ENCODE measurements around the gene STX8.

DNA sequence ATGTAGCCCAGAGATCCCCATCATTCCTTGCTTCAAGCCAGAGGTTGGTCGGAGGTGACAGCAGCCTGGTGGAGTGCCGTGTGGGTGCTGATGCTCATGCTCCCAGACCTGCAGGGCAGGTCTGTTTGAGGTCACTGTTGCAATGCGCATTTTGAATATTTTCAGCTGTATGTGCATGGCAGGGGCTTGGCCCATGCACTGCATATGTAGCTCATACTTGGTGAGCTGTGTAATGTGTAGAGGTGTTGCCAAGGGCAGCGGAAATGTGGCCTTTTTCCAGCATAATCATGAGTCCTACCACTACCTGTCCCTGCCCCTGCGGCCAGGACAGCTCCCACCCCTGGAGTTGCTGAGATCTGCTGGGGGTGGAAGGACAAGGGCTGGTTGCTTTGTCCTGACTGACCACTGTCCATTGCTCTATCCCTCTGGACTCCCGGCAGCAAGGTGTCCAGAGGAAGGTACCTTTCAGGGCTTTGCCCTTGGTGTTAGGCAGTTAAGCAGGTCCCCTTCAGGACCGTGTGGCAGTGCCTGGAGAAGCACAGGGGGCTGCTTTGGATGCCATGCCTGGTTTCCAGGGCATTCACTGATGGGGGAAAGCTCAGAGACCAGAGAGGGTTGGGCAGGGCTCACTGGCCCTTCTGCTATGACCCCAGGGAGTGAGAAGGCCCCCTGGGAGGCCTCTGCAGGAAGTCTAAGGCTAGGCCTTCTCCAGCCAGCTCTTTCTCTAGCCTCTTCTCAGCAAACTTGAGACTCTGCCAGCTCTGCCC lies 339.2 kb downstream of the STX8 start:
- no peak for TF ChIP-seq GLIS3 (CRISPR knock-in tag; IDR thresholded peaks at IDR 0.05)
- TF ChIP-seq TOX (CRISPR knock-in tag; IDR thresholded peaks at IDR 0.05; ENCODE audit: borderline replicate concordance) = no peak
- TF ChIP-seq, protein P1, sequence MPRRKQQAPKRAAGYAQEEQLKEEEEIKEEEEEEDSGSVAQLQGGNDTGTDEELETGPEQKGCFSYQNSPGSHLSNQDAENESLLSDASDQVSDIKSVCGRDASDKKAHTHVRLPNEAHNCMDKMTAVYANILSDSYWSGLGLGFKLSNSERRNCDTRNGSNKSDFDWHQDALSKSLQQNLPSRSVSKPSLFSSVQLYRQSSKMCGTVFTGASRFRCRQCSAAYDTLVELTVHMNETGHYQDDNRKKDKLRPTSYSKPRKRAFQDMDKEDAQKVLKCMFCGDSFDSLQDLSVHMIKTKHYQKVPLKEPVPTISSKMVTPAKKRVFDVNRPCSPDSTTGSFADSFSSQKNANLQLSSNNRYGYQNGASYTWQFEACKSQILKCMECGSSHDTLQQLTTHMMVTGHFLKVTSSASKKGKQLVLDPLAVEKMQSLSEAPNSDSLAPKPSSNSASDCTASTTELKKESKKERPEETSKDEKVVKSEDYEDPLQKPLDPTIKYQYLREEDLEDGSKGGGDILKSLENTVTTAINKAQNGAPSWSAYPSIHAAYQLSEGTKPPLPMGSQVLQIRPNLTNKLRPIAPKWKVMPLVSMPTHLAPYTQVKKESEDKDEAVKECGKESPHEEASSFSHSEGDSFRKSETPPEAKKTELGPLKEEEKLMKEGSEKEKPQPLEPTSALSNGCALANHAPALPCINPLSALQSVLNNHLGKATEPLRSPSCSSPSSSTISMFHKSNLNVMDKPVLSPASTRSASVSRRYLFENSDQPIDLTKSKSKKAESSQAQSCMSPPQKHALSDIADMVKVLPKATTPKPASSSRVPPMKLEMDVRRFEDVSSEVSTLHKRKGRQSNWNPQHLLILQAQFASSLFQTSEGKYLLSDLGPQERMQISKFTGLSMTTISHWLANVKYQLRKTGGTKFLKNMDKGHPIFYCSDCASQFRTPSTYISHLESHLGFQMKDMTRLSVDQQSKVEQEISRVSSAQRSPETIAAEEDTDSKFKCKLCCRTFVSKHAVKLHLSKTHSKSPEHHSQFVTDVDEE (CRISPR knock-in tag; IDR thresholded peaks at IDR 0.05) = no peak
- TF ChIP-seq ZNF565 (CRISPR knock-in tag; conservative IDR thresholded peaks at IDR 0.05; ENCODE audit: low read depth) = no peak
